GM13977 (cell line): ENCODE results near the gene MYT1.

Experiments
- DNase-seq: peaks from one replicate; pipeline ENCODE4 v3.0.0; 2012; ENCODE audit warnings: low spot score
- CTCF ChIP-seq: IDR thresholded peaks from 2 replicates; pipeline ENCODE4 v1.5.1; 2012; ENCODE audit warnings: mild to moderate bottlenecking, control low read depth; ENCODE audit not compliant: insufficient read depth; ENCODE audit errors: extremely low read depth, missing control alignments
- in situ Hi-C: fragments of 300-500 bp; cut with MboI; formaldehyde crosslinking; loops from one replicate; pipeline ENCODE4 v1.12.0; 2022; ENCODE audit warnings: low sequenced_read_pairs, low pct_unique_long_range_greater_than_20kb, mixed read lengths, inconsistent platforms; ENCODE audit not compliant: unreplicated experiment

MYT1 gene

GRCh38 chr20:64163776-64164122, 503 bp upstream of the MYT1 start:
- DNase-seq, result no peak
- no peak for TF ChIP-seq CTCF
- in situ Hi-C loops, result no loop called here

GRCh38 chr20:64165866-64166600, 1.8 kb downstream of the MYT1 start:
- no peak for TF ChIP-seq CTCF
- DNase-seq, result no peak
- in situ Hi-C loops, result no loop called here

GRCh38 chr20:64166721-64167615, 2.7 kb downstream of the MYT1 start:
- in situ Hi-C loops, result no loop called here
- TF ChIP-seq CTCF, result no peak
- no peak for DNase-seq

DNA sequence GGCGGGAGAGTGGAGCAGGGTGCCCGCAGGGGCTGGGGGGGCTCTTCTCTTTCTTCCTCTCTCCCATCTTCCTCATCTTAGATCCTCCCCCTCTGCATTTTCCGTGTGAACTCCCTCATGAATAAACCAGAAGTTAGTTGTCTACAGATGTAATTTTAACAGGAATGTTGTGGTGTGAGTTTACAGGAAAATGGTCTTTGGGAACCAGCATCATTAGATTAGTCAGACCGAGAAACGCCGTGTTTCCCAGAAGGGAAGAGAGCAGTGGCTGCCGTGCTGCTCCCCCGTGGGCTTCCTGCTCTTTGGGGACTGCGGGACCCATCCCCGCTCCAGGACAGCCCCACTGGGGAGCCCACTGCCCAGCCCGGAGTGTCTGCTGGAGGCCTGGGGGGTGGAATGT, 3.4 kb downstream of the MYT1 start:
- in situ Hi-C loops, result no loop called here
- DNase-seq, result no peak
- TF ChIP-seq CTCF, result no peak

DNA sequence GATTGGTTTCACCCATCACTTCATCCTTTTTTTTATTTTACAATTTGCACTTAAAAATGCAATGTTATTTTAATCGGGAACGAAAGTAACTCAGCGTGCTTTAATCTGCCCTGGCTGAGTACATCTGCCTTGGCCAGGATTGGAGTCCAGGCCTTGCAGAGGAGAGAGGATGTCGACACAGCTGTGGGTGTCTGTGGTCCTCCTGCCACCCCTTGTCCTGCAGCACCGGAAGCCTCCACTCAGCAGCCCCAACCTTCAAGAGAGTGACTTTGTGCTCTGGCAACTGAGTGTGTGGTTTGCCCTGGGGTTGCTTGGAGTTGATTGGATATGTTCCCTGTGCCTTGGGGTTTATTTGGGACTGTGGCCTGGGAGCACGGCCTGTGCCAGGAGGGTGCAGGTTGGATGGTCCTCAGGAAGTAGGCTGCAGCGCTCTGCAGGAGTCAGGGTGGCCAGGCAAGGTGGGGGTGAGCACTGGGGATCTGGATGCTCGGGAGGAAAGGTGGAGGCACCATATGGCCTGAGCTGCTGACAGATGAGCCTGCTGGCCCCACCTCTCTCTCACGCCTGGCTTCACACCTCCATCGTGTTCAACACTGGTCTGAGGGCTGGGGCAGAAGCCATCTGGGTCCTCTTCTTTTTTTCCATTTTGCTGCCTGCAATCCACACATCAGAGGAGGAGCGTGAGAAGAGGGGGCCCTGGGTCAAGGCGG, 4.3 kb downstream of the MYT1 start:
- TF ChIP-seq CTCF, result no peak
- no peak for DNase-seq
- in situ Hi-C loops, result no loop called here

DNA sequence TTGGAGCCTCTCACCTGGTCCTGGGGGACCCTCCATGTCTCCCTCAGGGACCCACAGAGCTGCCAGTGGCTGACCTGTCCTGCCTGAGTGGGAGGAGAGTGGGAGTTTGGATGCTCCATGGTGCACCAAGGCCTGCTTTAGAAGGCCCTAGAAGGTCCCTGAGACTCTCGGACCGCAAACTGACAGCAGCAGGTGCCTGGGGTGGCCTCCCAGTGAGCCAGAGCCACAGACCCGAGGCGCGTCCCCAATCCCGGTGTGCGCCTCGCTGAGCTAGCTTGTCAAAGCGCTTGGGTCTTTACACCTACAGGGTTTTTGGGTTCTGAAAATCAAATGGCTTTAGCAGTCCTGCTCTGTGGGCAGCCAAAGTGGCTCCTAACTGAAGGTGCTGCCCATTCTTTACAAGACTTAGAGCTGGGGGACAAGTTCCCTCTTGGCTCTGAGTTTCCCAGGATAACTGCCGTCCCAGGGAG, 4.9 kb downstream of the MYT1 start:
- in situ Hi-C loops, result no loop called here
- no peak for DNase-seq
- no peak for TF ChIP-seq CTCF
